HG03039 (cell line): ENCODE measurements around the gene TAF7.
A peak's percentile ranks its signal among the peaks of the same experiment; 100 is the strongest.
"Not testable (repeated sequence)": the region's sequence is repeated elsewhere in the genome, so short reads cannot be mapped to it uniquely, and the experiment has no call there.

Experiments
- ATAC-seq: cut with Tn5 transposase; IDR thresholded peaks from one replicate; pipeline ENCODE4 v1.9.1; 2021; ENCODE audit warnings: mild to moderate bottlenecking, moderate library complexity; ENCODE audit not compliant: unreplicated experiment

The TAF7 gene

GRCh38 chr5:141338538-141339306 lies 18.1 kb upstream of the TAF7 start, which contains the start of gene PCDHGA2:
Gene PCDHGA2, plus strand, starts transcription at chr5:141338760.
- no peak for ATAC-seq

GRCh38 chr5:141332571-141332970 lies 12.0 kb upstream of the TAF7 start:
- not testable (repeated sequence) for ATAC-seq

DNA sequence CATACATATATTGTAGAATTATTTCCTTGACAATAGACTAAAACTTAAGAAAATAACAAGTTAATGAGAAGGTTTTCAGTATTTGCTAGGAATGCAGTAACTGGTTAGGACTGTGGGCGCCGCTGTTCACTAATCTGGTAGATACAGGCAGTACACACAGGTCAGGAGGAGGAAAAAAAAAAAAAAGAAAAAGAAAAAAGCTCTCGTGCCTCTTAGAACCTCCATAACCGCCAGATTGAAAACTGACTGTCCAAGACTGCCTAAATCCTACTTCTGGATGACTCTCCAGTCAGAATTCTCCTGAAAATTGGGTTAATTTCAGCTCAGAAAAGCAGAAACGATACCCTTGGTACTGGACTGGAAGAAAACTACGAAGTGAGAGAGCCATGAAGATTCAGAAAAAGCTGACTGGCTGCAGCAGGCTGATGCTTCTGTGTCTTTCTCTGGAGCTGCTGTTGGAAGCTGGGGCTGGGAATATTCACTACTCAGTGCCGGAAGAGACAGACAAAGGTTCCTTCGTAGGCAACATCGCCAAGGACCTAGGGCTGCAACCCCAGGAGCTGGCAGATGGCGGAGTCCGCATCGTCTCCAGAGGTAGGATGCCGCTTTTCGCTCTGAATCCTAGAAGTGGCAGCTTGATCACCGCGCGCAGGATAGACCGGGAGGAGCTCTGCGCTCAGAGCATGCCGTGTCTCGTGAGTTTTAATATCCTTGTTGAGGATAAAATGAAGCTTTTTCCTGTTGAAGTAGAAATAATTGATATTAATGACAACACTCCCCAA lies 9.9 kb upstream of the TAF7 start, which contains the start of gene PCDHGA1:
Gene PCDHGA1, plus strand, starts transcription at position 216 of the 782 bp plus-strand sequence.
- ATAC-seq, result no peak

- no peak for ATAC-seq
Observed at GRCh38 chr5:141328231-141328630, 7.6 kb upstream of the TAF7 start.

GRCh38 chr5:141326088-141326854 lies 5.7 kb upstream of the TAF7 start:
- ATAC-seq, result peak; percentile 88

DNA sequence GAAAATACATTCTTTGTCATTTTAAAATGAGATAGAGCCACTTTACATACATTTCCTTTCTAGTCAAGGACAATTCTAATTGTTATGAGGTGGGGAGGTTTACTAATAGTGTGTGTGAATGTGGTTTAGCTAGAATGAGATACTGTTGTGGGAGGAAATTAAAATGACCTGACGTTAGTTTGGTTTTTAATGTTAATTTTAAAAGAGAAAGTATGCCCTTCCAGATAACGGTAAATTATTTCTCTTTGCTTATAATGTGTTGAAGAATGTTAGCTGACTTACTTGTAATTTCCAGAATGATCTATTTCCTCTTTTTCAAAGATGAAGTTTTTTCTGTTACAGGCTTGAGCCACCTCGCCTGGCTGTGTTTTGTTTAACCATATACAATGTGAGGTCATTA lies 1.7 kb upstream of the TAF7 start:
- ATAC-seq, result no peak

GRCh38 chr5:141319699-141320098 lies 885 bp downstream of the TAF7 start:
- no peak for ATAC-seq

- no peak for ATAC-seq
Observed at GRCh38 chr5:141319202-141319601, 1.4 kb downstream of the TAF7 start.

DNA sequence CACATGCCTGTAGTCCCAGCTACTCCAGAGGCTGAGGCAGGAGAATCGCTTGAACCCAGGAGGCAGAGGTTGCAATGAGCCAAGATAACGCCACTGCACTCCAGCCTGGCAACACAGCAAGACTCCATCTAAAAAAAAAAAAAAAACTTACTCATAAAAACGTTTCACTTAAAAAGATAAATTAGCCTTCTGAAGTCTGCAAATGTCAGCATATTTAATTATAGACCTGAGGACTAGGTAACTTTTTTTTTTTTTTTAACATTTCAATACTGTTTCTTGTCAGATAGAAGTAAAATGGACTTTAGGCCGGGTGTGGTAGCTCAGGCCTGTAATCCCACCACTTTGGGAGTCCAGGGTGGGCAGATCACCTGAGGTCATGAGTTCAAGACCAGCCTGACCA lies 3.6 kb downstream of the TAF7 start:
- not testable (repeated sequence) for ATAC-seq

DNA sequence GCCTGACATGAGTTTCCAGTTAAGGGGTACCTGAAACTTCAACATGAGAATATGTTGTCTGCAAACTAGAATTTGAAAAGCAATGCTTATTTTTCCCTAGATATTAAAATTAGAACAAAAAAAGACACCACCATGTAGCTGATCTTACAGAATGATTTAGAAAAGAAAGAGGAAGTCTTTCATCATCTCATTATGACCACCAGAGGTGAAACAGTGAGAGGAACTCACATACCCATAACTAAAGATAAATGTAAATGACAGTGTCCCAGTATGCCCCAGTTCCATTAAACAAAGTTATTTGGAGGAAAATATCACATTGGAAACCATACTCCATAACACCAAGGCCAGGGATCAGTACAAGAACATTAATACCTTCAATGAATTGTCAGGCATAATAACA lies 6.9 kb downstream of the TAF7 start:
- no peak for ATAC-seq

DNA sequence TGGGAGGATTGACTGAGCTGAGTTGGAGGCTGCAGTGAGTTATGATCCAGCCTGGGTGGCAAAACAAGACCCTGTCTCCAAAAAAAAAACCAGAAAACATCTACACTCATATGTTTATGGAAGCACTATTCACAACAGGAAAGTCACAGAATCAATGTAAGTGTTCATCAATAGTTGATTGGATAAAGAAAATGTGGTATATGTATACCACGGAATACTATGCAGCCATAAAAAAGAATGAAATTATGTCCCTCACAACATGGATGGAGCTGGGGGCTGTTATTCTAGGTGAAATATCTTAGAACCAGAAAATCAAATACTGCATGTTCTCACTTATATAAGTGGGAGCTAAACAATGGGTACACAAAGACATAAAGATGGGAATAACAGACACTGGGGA lies 14.0 kb downstream of the TAF7 start:
- no peak for ATAC-seq

- ATAC-seq, result no peak
Observed at GRCh38 chr5:141303756-141304155, 16.8 kb downstream of the TAF7 start, which contains the start of gene SLC25A2. Gene SLC25A2, minus strand, starts transcription at chr5:141304049. Its CDS starts 184 bp downstream, at chr5:141303865.

- no peak for ATAC-seq
Observed at GRCh38 chr5:141298376-141298775, 22.2 kb downstream of the TAF7 start.

DNA sequence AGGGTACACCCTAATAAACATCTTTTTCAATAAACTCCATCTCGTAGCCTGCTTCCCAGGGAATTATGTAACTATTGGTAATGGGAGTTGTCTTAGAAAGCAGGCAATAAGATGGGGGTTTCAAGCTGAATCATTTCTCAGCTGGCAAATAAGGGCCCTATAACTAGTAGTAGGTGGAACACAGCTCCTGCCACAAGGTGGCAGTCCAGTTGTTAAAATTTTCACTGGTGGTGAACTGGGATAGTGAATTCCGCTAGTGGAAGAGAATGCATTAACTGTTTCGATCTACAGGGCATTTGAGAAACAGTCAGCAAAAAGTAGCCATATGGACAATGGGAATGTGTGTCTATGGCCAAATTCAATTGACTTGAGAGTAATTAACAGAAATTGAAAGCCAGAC lies 47.7 kb downstream of the TAF7 start:
- no peak for ATAC-seq

DNA sequence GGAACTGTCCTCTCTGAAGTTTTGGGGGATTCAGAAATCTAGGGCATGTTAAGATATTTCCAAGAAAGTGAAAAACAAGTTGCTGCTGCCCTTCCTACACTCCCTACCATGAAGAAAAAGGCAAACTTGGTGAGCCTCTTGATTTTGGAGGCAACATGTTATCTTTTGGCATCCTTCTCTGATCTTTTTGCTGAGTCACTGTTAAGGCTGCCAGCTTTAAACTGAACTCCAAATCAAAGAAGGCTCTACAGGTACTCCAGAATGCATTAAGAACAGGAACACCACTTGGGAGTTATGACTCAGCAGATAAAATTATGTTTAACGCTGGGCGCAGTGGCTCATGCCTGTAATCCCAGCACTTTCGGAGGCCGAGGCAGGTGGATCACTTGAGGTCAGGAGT lies 51.4 kb downstream of the TAF7 start:
- no peak for ATAC-seq
